Measurements from ENCODE around the gene NHEJ1. TPM values are rescaled to one million over a fixed set of nuclear protein-coding genes. Genes with fewer than 3 reads are reported as not detected.

Gene NHEJ1
- total RNA-seq, 1 donor = 21.7 TPM

DNA sequence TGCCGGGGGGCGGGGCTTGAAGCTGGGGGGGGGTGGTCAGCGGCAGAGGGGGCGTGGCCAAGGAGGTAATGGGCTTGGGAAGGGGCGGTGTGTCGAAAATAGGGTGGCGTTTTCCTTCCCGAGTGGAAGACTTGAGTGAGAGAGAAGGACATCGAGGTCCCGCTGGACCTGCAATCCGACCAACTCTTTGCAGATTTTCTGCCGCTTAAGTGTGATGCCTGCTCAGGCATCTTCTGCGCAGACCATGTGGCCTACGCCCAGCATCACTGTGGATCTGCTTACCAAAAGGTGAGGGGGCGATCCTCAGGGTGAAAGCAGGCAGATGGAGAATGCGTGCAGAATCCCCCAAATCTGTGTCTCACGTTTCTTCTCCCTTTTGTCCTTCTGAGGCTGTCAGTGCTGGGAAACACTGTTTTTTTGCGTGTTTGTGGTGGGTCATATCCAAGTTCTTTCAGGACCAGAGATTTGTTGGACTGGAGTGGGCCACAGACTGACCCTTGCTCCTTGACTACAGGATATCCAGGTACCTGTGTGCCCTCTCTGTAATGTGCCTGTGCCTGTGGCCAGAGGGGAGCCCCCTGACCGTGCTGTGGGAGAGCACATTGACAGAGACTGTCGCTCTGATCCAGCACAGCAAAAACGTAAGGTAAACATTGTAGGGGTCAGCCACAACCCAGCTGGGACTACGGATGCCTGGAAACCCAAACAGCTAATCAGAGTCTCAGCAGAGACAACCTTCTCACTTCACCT is 46.7 kb upstream of the NHEJ1 start:
- Histone ChIP-seq H3K27me3 (ENCODE audit: insufficient read depth, low read length) (no peaks in the 10 kb centered on the region), H4K20me1 (ENCODE audit: insufficient read depth, low read length) (no peaks in the 10 kb centered on the region), H2AFZ (ENCODE audit: low read length) (peak overlapping the region; percentile 7), H3K4me1 (ENCODE audit: insufficient read depth, low read length) (peaks cover 18% of the 10 kb centered on the region), H3K27ac (ENCODE audit: low read depth, low read length) (peak overlapping the region; percentile 37), H3K9me3 (ENCODE audit: low read depth, low read length) (no peaks in the 10 kb centered on the region), H3K4me3 (ENCODE audit: insufficient read depth, low read length) (peak overlapping the region; percentile 80), H3K4me2 (ENCODE audit: insufficient read depth, low read length) (peak overlapping the region; percentile 100), H3K36me3 (ENCODE audit: insufficient read depth, low read length) (peaks cover 35% of the 10 kb centered on the region), H3K79me2 (ENCODE audit: insufficient read depth, low read length) (peaks cover 3% of the 10 kb centered on the region)
- DNase-seq (ENCODE audit: insufficient read length, low spot score, missing footprints) = peak; percentile 58
- TF ChIP-seq, protein P1, sequence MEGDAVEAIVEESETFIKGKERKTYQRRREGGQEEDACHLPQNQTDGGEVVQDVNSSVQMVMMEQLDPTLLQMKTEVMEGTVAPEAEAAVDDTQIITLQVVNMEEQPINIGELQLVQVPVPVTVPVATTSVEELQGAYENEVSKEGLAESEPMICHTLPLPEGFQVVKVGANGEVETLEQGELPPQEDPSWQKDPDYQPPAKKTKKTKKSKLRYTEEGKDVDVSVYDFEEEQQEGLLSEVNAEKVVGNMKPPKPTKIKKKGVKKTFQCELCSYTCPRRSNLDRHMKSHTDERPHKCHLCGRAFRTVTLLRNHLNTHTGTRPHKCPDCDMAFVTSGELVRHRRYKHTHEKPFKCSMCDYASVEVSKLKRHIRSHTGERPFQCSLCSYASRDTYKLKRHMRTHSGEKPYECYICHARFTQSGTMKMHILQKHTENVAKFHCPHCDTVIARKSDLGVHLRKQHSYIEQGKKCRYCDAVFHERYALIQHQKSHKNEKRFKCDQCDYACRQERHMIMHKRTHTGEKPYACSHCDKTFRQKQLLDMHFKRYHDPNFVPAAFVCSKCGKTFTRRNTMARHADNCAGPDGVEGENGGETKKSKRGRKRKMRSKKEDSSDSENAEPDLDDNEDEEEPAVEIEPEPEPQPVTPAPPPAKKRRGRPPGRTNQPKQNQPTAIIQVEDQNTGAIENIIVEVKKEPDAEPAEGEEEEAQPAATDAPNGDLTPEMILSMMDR (IDR thresholded peaks at IDR 0.05; ENCODE audit: extremely low read depth, low read depth, low read length) = no peak

DNA sequence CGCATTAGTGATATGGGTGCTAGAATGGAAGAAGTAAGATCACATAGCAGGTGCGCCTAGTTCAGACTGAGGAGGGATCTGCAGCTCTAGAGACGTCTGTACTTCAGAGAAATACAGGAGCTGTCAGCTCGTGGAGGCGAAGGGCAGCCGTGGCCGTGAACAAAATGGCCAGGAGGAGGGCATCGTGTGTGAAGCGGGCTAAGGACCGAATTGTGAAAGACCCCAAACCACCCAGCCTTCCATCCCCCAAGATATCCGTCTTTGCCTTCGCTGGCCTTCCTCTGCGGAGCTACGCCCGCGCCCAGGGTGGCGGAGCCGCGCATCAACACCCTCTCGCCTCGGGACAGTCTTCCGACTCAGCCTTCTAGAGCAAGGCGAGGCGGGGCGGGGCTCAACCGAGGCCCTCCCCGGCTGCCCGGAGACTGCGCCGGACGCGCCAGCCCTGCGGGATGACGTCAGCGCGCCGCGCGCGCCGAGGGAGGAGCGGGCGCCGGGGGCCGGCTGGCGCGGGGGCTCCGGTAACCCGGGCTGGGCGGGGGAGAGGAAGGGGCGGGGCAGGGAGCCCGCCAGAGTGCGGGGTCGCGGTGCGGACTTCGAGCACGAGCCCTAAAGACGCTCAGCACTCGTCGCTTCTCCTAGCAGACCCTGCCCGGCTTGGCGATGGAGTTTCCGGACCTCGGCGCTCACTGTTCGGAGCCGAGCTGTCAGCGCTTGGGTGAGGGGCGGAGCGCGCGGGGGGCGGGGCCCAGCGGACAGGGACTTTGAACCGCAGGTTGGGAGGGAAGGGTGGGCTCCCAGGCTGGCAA is 45.9 kb upstream of the NHEJ1 start, which contains the start of gene ZFAND2B:
ZFAND2B (plus strand) TSS at position 455 of the 806 bp plus-strand sequence; CDS start at position 661, 206 bp downstream.
- Histone ChIP-seq H3K36me3 (ENCODE audit: insufficient read depth, low read length) (peaks cover 32% of the 10 kb centered on the region), H2AFZ (ENCODE audit: low read length) (peak within 1 kb of the TSS; percentile 95), H3K27ac (ENCODE audit: low read depth, low read length) (peak within 1 kb of the TSS; percentile 54), H3K4me2 (ENCODE audit: insufficient read depth, low read length) (peak within 1 kb of the TSS; percentile 100), H4K20me1 (ENCODE audit: insufficient read depth, low read length) (no peaks in the 10 kb centered on the region), H3K4me1 (ENCODE audit: insufficient read depth, low read length) (peaks cover 18% of the 10 kb centered on the region), H3K4me3 (ENCODE audit: insufficient read depth, low read length) (peak within 1 kb of the TSS; percentile 80), H3K27me3 (ENCODE audit: insufficient read depth, low read length) (no peaks in the 10 kb centered on the region), H3K79me2 (ENCODE audit: insufficient read depth, low read length) (peaks cover 3% of the 10 kb centered on the region), H3K9me3 (ENCODE audit: low read depth, low read length) (no peaks in the 10 kb centered on the region)
- TF ChIP-seq, protein P1 (IDR thresholded peaks at IDR 0.05; ENCODE audit: extremely low read depth, low read depth, low read length) = no peak
- DNase-seq (ENCODE audit: insufficient read length, low spot score, missing footprints) = peak; percentile 100

DNA sequence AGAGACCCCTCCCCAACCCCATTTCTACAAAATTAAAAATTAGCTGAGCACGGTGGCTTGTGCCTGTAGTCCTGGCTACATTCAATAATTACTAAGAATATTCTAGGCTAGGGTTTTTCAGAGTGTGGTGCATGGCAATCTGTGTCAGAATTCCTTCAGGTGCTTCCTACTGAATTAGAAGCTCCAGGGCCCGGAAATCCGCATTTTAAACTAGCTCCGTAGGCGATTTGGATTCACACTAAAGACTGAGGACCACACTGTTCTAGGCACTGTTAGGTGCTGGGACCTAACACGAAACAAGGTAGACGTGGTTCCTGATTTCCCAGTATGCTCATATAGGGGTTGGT is 45.3 kb upstream of the NHEJ1 start:
- Histone ChIP-seq H3K4me1 (ENCODE audit: insufficient read depth, low read length) (peaks cover 18% of the 10 kb centered on the region), H4K20me1 (ENCODE audit: insufficient read depth, low read length) (no peaks in the 10 kb centered on the region), H3K4me3 (ENCODE audit: insufficient read depth, low read length) (peak overlapping the region; percentile 80), H3K4me2 (ENCODE audit: insufficient read depth, low read length) (peak overlapping the region; percentile 100), H3K27me3 (ENCODE audit: insufficient read depth, low read length) (no peaks in the 10 kb centered on the region), H2AFZ (ENCODE audit: low read length) (peak overlapping the region; percentile 95), H3K36me3 (ENCODE audit: insufficient read depth, low read length) (peaks cover 28% of the 10 kb centered on the region), H3K9me3 (ENCODE audit: low read depth, low read length) (no peaks in the 10 kb centered on the region), H3K27ac (ENCODE audit: low read depth, low read length) (peak overlapping the region; percentile 54), H3K79me2 (ENCODE audit: insufficient read depth, low read length) (peaks cover 3% of the 10 kb centered on the region)
- TF ChIP-seq, protein P1 (IDR thresholded peaks at IDR 0.05; ENCODE audit: extremely low read depth, low read depth, low read length) = no peak
- DNase-seq (ENCODE audit: insufficient read length, low spot score, missing footprints) = no peak

DNA sequence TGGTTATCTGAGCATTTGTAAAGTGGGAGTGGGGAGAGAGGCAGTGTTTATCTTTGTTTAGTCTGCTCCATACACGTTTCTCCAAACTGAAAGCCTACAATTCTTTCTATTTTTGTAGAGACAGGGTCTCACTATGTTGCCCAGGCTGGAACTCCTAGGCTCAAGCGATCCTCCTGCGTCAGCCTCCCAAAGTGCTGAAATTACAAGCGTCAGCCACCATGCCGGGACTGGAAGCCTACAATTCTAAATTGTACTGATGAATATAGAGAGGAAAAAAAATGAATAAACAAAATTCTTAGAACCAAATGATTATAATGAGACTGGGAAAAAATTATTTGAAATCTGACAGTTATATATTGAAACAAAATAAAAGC is 44.5 kb upstream of the NHEJ1 start:
- no peak for DNase-seq (ENCODE audit: insufficient read length, low spot score, missing footprints)
- TF ChIP-seq, protein P1 (IDR thresholded peaks at IDR 0.05; ENCODE audit: extremely low read depth, low read depth, low read length) = no peak
- Histone ChIP-seq H3K4me2 (ENCODE audit: insufficient read depth, low read length) (no peak overlapping the region), H3K27me3 (ENCODE audit: insufficient read depth, low read length) (no peaks in the 10 kb centered on the region), H4K20me1 (ENCODE audit: insufficient read depth, low read length) (no peaks in the 10 kb centered on the region), H3K79me2 (ENCODE audit: insufficient read depth, low read length) (peaks cover 3% of the 10 kb centered on the region), H2AFZ (ENCODE audit: low read length) (no peak overlapping the region), H3K4me3 (ENCODE audit: insufficient read depth, low read length) (no peak overlapping the region), H3K4me1 (ENCODE audit: insufficient read depth, low read length) (peaks cover 18% of the 10 kb centered on the region), H3K9me3 (ENCODE audit: low read depth, low read length) (no peaks in the 10 kb centered on the region), H3K27ac (ENCODE audit: low read depth, low read length) (no peak overlapping the region), H3K36me3 (ENCODE audit: insufficient read depth, low read length) (peaks cover 20% of the 10 kb centered on the region)

Measured in osteoblast (primary cell).